M059J (cell line): Measurements from ENCODE around the gene ATL3. TPM values are rescaled to one million over a fixed set of nuclear protein-coding genes. Genes with fewer than 3 reads are reported as not detected.
"Not testable (repeated sequence)": the region's sequence is repeated elsewhere in the genome, so short reads cannot be mapped to it uniquely, and the experiment has no call there.

Experiments
- DNase-seq: peaks from one replicate; pipeline ENCODE4 v3.0.0-alpha.2; 2012; ENCODE audit warnings: low read depth
- total RNA-seq: library from RNA; depleted of rRNA; stranded (reverse); fragments of >200 nt; shearing (Covaris generic); gene quantifications from 2 replicates; pipeline ENCODE4 v1.2.3, GENCODE V29; 2014

ATL3 gene
- total RNA-seq, 1 experiment from 2014 or later: 80.4 TPM

DNA sequence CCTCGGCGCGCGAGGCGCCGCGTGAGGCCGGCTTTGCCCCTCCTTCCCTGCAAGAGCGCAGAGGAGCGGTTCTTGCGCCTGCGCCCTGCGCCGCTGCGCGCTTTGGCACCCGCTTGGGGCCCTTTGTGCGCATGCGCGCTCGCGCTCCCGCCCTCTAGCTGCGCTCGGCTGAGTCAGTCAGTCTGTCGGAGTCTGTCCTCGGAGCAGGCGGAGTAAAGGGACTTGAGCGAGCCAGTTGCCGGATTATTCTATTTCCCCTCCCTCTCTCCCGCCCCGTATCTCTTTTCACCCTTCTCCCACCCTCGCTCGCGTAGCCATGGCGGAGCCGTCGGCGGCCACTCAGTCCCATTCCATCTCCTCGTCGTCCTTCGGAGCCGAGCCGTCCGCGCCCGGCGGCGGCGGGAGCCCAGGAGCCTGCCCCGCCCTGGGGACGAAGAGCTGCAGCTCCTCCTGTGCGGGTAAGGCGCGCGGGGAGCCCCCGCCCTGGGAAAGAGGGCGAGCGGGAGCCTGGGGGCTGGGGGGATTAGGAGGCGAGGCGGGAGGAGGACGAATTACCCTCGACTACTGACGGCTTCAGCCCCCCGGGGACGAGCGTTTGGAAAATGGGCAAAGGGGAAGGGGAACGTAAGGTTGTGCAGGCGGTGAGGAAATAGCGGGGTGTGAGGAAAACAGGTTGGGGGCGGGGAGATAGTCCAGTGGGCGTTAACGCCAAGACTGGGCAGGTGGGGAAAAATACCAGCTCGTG is 10.3 kb upstream of the ATL3 start, which contains the start of gene RTN3:
Gene RTN3 (plus strand): TSS at position 180 of the 745 bp plus-strand sequence. CDS start 137 bp downstream, at position 317.
- peak; percentile 97 for DNase-seq

GRCh38 chr11:63680834-63681320 is 9.7 kb upstream of the ATL3 start:
- peak; percentile 10 for DNase-seq

GRCh38 chr11:63673579-63673978 is 2.4 kb upstream of the ATL3 start:
- peak; percentile 39 for DNase-seq

DNA sequence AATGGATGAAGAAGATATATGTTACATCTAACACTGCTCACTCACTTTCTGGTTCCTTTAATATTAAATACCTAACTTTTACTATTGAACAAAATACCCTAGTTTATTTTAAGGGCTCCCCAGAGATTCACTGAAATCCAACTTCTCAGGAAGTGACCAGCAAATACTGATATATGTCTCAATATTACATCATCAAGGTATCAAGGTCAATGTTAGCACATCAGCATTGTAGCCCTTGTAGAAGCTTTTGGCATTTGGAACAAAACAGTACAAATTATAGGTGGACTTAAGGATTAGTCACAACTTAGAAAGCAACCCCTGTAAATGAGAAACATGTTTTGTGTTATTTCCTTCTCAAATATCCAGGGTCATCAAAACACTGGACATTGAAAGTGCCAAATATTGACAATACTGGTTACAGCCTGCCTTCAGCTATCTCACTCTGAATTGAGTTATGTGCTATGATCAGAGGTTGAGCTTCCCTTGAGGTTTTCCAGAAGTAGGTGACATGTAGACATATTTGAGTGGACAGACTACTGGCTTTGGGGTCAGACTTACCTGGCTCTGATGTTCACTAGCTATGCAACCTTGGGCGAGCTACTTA is 1.9 kb upstream of the ATL3 start:
- no peak for DNase-seq

GRCh38 chr11:63672156-63672463 is 934 bp upstream of the ATL3 start:
- DNase-seq: no peak

- peak; percentile 71 for DNase-seq
These were observed 499 bp downstream of the ATL3 start for GRCh38 chr11:63670433-63671321.

GRCh38 chr11:63670096-63670432 is 1.1 kb downstream of the ATL3 start:
- DNase-seq: no peak

- DNase-seq: peak; percentile 97
These were observed 3.0 kb downstream of the ATL3 start for GRCh38 chr11:63667995-63668795.

DNA sequence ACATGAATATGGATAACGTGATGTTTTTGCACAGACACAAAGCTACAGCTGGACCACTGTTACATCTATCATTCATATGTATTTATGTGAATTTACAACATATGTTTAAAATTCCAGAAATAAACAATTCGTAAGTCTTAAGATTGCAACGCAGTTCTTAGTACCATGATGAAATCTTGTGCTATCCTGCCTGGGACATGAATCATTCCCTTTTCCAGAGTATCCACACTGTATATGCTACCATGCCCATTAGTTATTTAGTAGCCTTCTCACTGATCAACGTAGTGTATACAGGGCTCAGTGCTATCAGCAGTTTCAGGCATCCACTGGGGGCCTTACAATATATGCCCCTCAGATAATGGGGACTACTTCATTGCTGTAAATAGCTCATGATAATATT is 4.3 kb downstream of the ATL3 start:
- no peak for DNase-seq

DNA sequence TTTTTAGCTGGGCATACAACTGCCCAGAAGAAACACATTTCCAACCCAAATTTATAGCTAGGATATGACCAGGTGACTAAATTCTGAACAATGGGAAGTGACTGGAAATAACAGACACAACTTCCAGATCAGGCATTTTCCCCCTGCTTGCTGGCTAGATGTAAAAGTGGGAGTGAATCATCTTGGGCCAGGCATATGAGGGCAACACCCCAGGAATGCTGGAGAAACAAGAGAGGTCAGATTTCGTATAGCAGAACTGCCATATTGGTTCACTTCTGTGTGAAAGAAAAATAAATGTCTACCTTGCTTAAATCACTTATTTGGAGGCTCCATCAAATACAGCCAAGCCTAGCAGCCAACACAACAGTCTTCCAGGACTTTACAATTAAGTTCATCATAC is 7.4 kb downstream of the ATL3 start:
- peak; percentile 82 for DNase-seq

DNA sequence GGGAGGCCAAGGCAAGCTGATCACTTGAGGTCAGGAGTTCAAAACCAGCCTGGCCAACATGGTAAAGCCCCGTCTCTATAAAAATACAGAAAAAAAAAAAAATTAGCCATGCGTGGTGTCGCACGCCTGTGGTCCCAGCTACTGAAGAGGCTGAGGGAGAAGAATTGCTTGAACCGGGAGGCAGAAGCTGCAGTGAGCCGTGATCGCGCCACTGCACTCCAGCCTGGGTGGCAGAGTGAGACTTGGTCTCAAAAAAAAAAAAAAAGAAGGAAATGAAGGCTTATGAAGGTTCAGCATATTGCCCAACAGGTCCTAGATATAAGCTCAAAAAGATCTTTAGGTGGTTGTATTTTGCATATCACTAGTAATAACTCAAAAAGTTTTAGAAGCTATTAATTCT is 10.2 kb downstream of the ATL3 start:
- DNase-seq: no peak

DNA sequence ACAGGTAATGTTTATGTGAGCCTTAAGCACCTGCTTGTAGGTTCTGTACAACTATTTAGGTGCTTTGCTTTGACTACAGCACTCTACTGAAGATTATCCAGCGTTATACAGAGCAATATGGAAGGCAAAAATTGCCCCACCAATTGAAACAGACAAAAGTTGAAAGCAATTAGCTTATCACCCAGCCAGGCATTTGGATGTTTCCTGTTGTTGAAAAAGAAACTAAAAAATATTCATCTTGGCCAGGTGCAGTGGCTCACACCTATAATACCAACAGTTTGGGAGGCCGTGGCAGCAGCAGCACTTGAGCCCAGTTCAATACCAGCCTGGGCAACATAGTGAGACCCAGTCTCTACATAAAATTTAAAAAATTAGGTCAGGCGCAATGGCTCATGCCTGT is 18.5 kb downstream of the ATL3 start:
- DNase-seq: no peak

DNA sequence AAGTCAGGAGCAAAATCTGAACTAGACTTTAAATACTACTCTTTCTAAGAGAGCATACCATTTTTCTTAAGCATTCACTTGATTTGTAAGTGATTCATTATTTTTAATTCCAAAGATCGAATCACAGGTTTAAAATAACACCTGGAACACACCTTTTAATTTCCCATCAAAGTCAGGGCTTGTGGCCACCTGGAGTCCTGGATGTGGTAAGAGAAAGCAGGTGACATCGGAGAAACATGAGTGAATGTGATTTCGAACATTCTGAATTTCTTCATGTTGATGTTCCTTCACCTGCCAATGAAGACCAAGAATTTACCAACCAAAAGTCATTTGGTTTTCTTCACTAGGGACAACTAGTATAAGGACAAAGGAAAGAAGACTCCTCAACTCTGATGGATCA is 28.0 kb downstream of the ATL3 start:
- no peak for DNase-seq

- DNase-seq: peak; percentile 31
These were observed 29.4 kb downstream of the ATL3 start for GRCh38 chr11:63641727-63642126.

GRCh38 chr11:63639199-63639832 is 31.9 kb downstream of the ATL3 start:
- no peak for DNase-seq

DNA sequence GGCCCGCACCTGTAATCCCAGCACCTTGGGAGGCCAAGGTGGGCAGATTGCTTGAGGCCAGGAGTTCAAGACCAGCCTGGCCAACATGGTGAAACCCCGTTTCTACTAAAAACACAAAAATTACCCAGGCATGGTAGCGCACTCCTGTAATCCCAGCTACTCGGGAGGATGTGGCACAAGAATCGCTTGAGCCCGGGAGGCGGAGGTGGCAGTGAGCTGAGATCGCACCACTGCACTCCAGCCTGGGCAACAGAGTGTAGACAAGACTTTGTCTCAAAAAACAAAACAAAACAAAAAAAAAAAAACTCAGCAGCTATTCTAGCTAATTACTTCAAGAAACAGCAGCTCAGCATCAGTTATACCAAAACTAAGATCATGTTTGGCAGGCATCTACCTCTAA is 32.7 kb downstream of the ATL3 start:
- DNase-seq: not testable (repeated sequence)

DNA sequence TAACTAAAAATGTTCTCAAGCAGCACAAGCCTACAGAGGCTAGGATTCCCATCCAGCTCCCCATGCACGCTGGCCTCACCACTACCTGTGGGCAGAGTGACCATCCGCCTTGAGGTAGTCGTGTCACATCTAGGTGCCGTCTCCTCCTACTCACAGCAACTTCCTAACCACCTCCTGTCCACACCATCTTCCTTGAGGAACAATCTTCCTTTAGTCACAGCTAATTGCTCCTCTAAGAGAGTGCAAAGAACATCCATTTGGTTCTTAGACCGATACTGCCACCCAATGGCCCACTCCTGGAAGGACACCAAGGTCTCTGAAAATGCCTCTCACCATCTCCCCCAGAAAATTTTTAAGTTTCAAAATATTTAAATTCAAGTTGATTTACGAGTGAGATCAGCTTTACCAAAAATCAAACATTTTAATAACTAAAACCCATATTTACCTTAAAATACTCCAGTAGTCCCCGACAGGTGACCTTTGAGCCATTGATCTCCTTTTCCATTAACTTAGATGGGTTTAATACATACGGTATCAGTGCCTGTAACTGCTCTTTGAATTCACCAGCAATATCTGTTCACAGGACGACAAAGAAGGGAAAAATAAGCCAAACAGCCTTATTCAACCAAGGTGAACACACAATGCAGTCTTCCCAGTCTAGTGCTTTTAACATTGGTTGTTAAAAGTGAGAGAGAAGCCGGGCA is 35.3 kb downstream of the ATL3 start:
- DNase-seq: peak; percentile 59

DNA sequence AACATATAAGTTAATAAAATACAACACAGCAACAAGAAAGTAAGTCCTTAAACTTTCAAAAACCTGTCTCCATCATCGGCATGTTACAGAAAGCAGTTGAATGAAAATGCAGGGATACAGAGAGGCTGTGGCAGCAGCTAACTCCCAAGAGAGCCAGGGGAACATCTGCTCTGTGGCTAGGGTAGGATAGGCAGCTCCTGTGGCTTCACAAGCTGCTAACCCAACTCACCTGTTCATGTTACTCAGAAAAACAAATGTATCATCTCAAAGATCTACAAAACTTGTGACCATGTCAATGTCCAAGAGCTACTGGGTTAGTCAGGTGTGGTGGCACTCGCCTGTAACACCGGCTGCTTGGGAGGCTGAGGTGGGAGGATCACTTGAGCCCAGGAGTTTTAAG is 41.8 kb downstream of the ATL3 start:
- no peak for DNase-seq

GRCh38 chr11:63623513-63624140 is 47.5 kb downstream of the ATL3 start:
- no peak for DNase-seq

DNA sequence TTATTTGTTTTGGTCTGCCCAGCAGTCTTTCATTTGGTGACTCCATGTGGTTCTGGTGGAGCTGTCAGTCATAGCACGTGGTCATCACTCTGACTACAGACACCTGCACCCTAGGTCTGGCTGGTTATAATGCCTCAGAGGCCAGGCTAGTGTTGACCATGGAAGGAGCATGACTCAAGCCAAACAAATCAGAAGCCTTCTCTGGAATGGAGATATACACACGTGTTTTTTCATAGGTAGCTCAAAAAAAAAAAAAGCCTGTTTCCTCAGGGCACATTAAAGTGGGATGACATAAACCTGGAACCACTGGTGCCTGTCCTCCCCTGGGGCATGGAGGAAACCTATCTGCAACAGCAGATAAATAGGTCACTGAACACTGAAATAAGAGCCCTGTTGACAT is 48.9 kb downstream of the ATL3 start:
- peak; percentile 73 for DNase-seq
